Endothelial cell of umbilical vein (primary cell): ENCODE measurements around the gene C22orf23. TPM values are rescaled to one million over a fixed set of nuclear protein-coding genes. Genes with fewer than 3 reads are reported as not detected.

Source experiments
- BruUV-seq: library from RNA; stranded (reverse); fragments of 400-500 nt; replicated peaks from 2 replicates; lab custom pipeline; 2021; lab: Mats Ljungman, UMichigan
- CTCF ChIA-PET: fragments of 300-600, 350-600 bp; sonication (Branson Sonifier 250); formaldehyde crosslinking; loops from one replicate; lab custom pipeline; 2021; ENCODE audit warnings: antibody characterized with exemption, inconsistent platforms; lab: Charles Lee
- POLR2A ChIA-PET: fragments of 300-600, 350-600 bp; sonication (Branson Sonifier 250); formaldehyde crosslinking; loops from one replicate; lab custom pipeline; 2021; ENCODE audit warnings: antibody characterized with exemption, inconsistent platforms; lab: Charles Lee
- DNase-seq: peaks from one replicate; pipeline ENCODE4 v3.0.0-alpha.2; 2011; ENCODE audit warnings: low read depth, low spot score
- FAIRE-seq: peaks from 2 replicates; lab custom pipeline; 2011; peaks lifted over from hg19 to GRCh38; lab: Jason Lieb, UNC
- H2AFZ ChIP-seq: 2 replicates; pipeline ENCODE4 v1.6.0; 2012; ENCODE audit warnings: low read depth, low read length, control low read depth, inconsistent platforms
- H3K27ac ChIP-seq: 2 replicates; pipeline ENCODE4 v1.5.1; 2011; ENCODE audit warnings: low read depth, mild to moderate bottlenecking, control low read depth, low read length, moderate library complexity; ENCODE audit not compliant: insufficient read depth
- H3K27me3 ChIP-seq, 2 experiments: 2 replicates each; pipeline versions ENCODE4 v1.6.0 to v1.6.1; 2011; ENCODE audit warnings: low read length in 2 of 2, mixed read lengths in 1 of 2; ENCODE audit not compliant: control insufficient read depth in 2 of 2, insufficient read depth in 2 of 2
- H3K36me3 ChIP-seq, 2 experiments: 2 replicates in 1 of 2; 3 replicates in 1 of 2; pipeline ENCODE4 v1.5.1; 2011; ENCODE audit warnings: low read length in 2 of 2, mild to moderate bottlenecking in 1 of 2, moderate library complexity in 1 of 2; ENCODE audit not compliant: control insufficient read depth in 2 of 2, insufficient read depth in 2 of 2; ENCODE audit errors: extremely low read depth in 1 of 2
- H3K4me1 ChIP-seq: 3 replicates; pipeline ENCODE4 v1.5.1; 2011; ENCODE audit warnings: mild to moderate bottlenecking, low read length; ENCODE audit not compliant: control insufficient read depth, insufficient read depth; ENCODE audit errors: extremely low read depth
- H3K4me2 ChIP-seq: 2 replicates; pipeline ENCODE4 v1.6.1; 2011; ENCODE audit warnings: low read length, control low read depth, mixed read lengths; ENCODE audit not compliant: insufficient read depth
- H3K4me3 ChIP-seq, 3 experiments: fragments of 200-600 bp in 1 of 3; sonication (generic), shearing (Covaris generic) in 1 of 3; replicated peaks in 1 of 3; 2 replicates each; pipeline ENCODE4 v1.5.1; 2011 to 2016; ENCODE audit warnings: control low read depth in 3 of 3, low read length in 3 of 3, mild to moderate bottlenecking in 2 of 3, inconsistent platforms in 1 of 3, low read depth in 1 of 3, moderate library complexity in 1 of 3; ENCODE audit not compliant: insufficient read depth in 1 of 3
- H3K79me2 ChIP-seq: 2 replicates; pipeline ENCODE4 v1.6.0; 2012; ENCODE audit warnings: low read length, inconsistent platforms; ENCODE audit not compliant: control insufficient read depth, insufficient read depth
- H3K9ac ChIP-seq: replicated peaks from 2 replicates; pipeline ENCODE3; 2011; ENCODE audit warnings: low read length, control low read depth; ENCODE audit not compliant: insufficient read depth; ENCODE audit errors: extremely low read depth
- H3K9me1 ChIP-seq: replicated peaks from 3 replicates; pipeline ENCODE4 v1.6.0; 2011; ENCODE audit warnings: mild to moderate bottlenecking, low read length; ENCODE audit not compliant: control insufficient read depth, insufficient read depth; ENCODE audit errors: extremely low read depth
- H3K9me3 ChIP-seq: replicated peaks from 2 replicates; pipeline ENCODE4 v1.5.1; 2012; ENCODE audit warnings: low read length, inconsistent platforms; ENCODE audit not compliant: control insufficient read depth, insufficient read depth
- H4K20me1 ChIP-seq: replicated peaks from 2 replicates; pipeline ENCODE3; 2011; ENCODE audit warnings: mild to moderate bottlenecking, low read length; ENCODE audit not compliant: control insufficient read depth, insufficient read depth; ENCODE audit errors: extremely low read depth
- EZH2 ChIP-seq: IDR thresholded peaks from 2 replicates; pipeline ENCODE4 v1.6.1; 2012; ENCODE audit warnings: borderline replicate concordance, low read depth, mild to moderate bottlenecking, moderate library complexity, low read length, inconsistent platforms; ENCODE audit not compliant: severe bottlenecking
- FOS ChIP-seq: IDR thresholded peaks from 2 replicates; pipeline ENCODE4 v1.6.1; 2011; ENCODE audit warnings: mild to moderate bottlenecking, low read length, moderate library complexity, borderline replicate concordance; ENCODE audit not compliant: insufficient read depth
- GATA2 ChIP-seq: IDR thresholded peaks from 2 replicates; pipeline ENCODE4 v1.7.0; 2011; ENCODE audit warnings: low read depth, mild to moderate bottlenecking, moderate library complexity, mixed read lengths, low read length; ENCODE audit not compliant: insufficient read length, insufficient read depth
- JUN ChIP-seq: IDR thresholded peaks from 2 replicates; pipeline ENCODE4 v1.6.1; 2011; ENCODE audit warnings: borderline replicate concordance, low read depth; ENCODE audit not compliant: insufficient read length, insufficient read depth
- MAX ChIP-seq: IDR thresholded peaks from 2 replicates; pipeline ENCODE4 v1.6.1; 2011; ENCODE audit not compliant: insufficient read depth, insufficient read length
- MYC ChIP-seq: IDR thresholded peaks from one replicate; pipeline ENCODE4 v1.6.1; 2011; ENCODE audit warnings: mild to moderate bottlenecking, low read depth, low read length
- POLR2A ChIP-seq: IDR thresholded peaks from 2 replicates; pipeline ENCODE4 v1.6.1; 2012; ENCODE audit warnings: low read depth, mild to moderate bottlenecking, control low read depth, low read length
- POLR2AphosphoS5 ChIP-seq: IDR thresholded peaks from 2 replicates; pipeline ENCODE4 v1.6.1; 2012; ENCODE audit warnings: low read depth, mild to moderate bottlenecking, control low read depth, low read length, moderate library complexity; ENCODE audit not compliant: insufficient read depth
- dilution Hi-C: fragments of 300-500 bp; cut with MboI; formaldehyde crosslinking; loops from one replicate; pipeline ENCODE4 v1.15.0; 2019; ENCODE audit warnings: low sequenced_read_pairs; ENCODE audit not compliant: extremely low pct_ligation_motif_present
- intact Hi-C: fragments of 100-400 bp; cut with micrococcal nuclease; formaldehyde crosslinking; loops from one replicate; pipeline ENCODE4 v1.10.0; 2022
- polyA plus RNA-seq, 4 experiments: library from polyadenylated mRNA; depleted of rRNA in 3 of 4; stranded (reverse) in 3 of 4; unstranded in 1 of 4; fragments of >200 nt; gene quantifications; 2 replicates each; pipeline versions ENCODE4 v1.2.1 to v1.2.3, GENCODE V29; 2011 to 2012; ENCODE audit warnings: missing spikeins in 1 of 4
- total RNA-seq: library from RNA; stranded (reverse); gene quantifications from 2 replicates; pipeline ENCODE4 v1.2.3, GENCODE V29; 2021
- TF ChIP-seq, protein P1 (sequence below), 2 donors: IDR thresholded peaks; 1 replicate in 1 of 2; 2 replicates in 1 of 2; pipeline ENCODE4 v1.5.1; 2011; ENCODE audit warnings: low read length in 2 of 2, mild to moderate bottlenecking in 2 of 2, moderate library complexity in 2 of 2, control low read depth in 1 of 2, inconsistent platforms in 1 of 2, low read depth in 1 of 2; ENCODE audit not compliant: insufficient read depth in 1 of 2; ENCODE audit errors: extremely low read depth in 1 of 2

Gene C22orf23
- total and polyA plus RNA-seq, 2 donors (not counting 3 experiments of a cell fraction or from before 2014, with no cell fraction given), result 0.23 to 0.44 TPM

DNA sequence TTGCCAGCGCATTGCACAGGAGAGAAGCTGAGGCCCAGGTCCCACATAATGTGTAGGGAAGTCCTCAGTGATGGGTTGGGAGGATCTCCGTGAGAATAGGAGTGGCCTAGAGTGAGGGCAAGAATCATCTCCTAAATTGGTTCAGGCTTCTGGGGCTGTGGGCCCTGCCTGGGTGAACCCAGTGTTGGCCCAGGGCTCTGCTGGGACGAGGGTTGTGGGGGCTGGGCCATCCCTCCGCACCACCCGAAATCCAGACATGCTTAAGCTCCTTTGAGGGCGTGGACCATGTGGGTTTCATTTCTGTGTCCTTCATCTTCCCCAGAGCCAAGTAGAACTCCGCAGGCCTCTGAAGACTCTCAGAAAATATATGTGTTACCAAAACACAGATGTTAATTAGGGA, 43.6 kb downstream of the C22orf23 start:
- H3K9me1 ChIP-seq, result no peaks in the 10 kb centered on the region
- intact Hi-C loops, result loop anchor here (5.0 kb wide), 1 partner anchor 43 kb away; the partner anchor contains the start of genes C22orf23 and POLR2F
- no peak overlapping the region for H3K27ac ChIP-seq
- FAIRE-seq (no peak), DNase-seq (no peak)
- H3K4me3 ChIP-seq, result no peak overlapping the region
- H3K9me3 ChIP-seq, result no peaks in the 10 kb centered on the region
- POLR2A ChIA-PET, result no interaction called here
- H3K79me2 ChIP-seq, result peaks cover 26% of the 10 kb centered on the region
- H2AFZ ChIP-seq, result no peak overlapping the region
- no peak overlapping the region for H3K4me2 ChIP-seq
- H3K9ac ChIP-seq, result no peak overlapping the region
- no peaks in the 10 kb centered on the region for H4K20me1 ChIP-seq
- H3K36me3 ChIP-seq, result peaks cover 0 to 13% of the 10 kb centered on the region in 2 experiments
- dilution Hi-C loops, result no loop called here
- CTCF ChIA-PET, result interaction anchor here (1.4 kb wide), 1 partner anchor 45 kb away, joined by 3 read pairs; no protein-coding TSS in a partner anchor
- H3K27me3 ChIP-seq, result no peaks in the 10 kb centered on the region
- H3K4me1 ChIP-seq, result peaks cover 17% of the 10 kb centered on the region
- no peak for TF ChIP-seq MAX
- TF ChIP-seq GATA2, result no peak
- no peak for TF ChIP-seq JUN
- TF ChIP-seq EZH2, result no peak
- TF ChIP-seq POLR2AphosphoS5, result no peak
- no peak for TF ChIP-seq MYC
- no peak for TF ChIP-seq FOS
- TF ChIP-seq, protein P1, sequence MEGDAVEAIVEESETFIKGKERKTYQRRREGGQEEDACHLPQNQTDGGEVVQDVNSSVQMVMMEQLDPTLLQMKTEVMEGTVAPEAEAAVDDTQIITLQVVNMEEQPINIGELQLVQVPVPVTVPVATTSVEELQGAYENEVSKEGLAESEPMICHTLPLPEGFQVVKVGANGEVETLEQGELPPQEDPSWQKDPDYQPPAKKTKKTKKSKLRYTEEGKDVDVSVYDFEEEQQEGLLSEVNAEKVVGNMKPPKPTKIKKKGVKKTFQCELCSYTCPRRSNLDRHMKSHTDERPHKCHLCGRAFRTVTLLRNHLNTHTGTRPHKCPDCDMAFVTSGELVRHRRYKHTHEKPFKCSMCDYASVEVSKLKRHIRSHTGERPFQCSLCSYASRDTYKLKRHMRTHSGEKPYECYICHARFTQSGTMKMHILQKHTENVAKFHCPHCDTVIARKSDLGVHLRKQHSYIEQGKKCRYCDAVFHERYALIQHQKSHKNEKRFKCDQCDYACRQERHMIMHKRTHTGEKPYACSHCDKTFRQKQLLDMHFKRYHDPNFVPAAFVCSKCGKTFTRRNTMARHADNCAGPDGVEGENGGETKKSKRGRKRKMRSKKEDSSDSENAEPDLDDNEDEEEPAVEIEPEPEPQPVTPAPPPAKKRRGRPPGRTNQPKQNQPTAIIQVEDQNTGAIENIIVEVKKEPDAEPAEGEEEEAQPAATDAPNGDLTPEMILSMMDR (IDR thresholded peaks at IDR 0.05; ENCODE audit: extremely low read depth in 1 of 2, insufficient read depth in 1 of 2, low read depth in 1 of 2, low read length in 2 of 2), result no peak
- no peak for TF ChIP-seq POLR2A
- no TSS peak for BruUV-seq
